Progenitor cell of endocrine pancreas (in vitro differentiated cells): ENCODE results near the gene TAP1. TPM values are rescaled to one million over a fixed set of nuclear protein-coding genes. Genes with fewer than 3 reads are reported as not detected.

Experiments
- DNase-seq: peaks from one replicate; pipeline ENCODE4 v3.0.0; 2021; ENCODE audit warnings: low spot score; ENCODE audit not compliant: unreplicated experiment
- H3K27ac Mint-ChIP-seq: 2 replicates; pipeline ENCODE4 v1.8.0; 2021; ENCODE audit warnings: mild to moderate bottlenecking, moderate library complexity, mixed read lengths
- H3K27me3 Mint-ChIP-seq: 2 replicates; pipeline ENCODE4 v1.8.0; 2021; ENCODE audit warnings: mixed read lengths
- H3K36me3 Mint-ChIP-seq: 2 replicates; pipeline ENCODE4 v1.8.0; 2022; ENCODE audit warnings: mixed read lengths; ENCODE audit not compliant: insufficient read depth
- H3K4me1 Mint-ChIP-seq: 2 replicates; pipeline ENCODE4 v1.8.0; 2021; ENCODE audit warnings: low read depth, mixed read lengths
- H3K4me3 Mint-ChIP-seq: 2 replicates; pipeline ENCODE4 v1.8.0; 2021; ENCODE audit warnings: low read depth, mild to moderate bottlenecking, moderate library complexity, mixed read lengths
- H3K9me3 Mint-ChIP-seq: 2 replicates; pipeline ENCODE4 v1.8.0; 2021; ENCODE audit warnings: low read depth, mixed read lengths
- CTCF ChIP-seq: fragments of 200-600 bp; sonication (generic); IDR thresholded peaks from one replicate; pipeline ENCODE4 v1.5.0; 2021; ENCODE audit warnings: antibody characterized with exemption, mild to moderate bottlenecking; ENCODE audit not compliant: unreplicated experiment
- total RNA-seq: library from RNA; stranded (reverse); gene quantifications from 2 replicates; pipeline ENCODE4 v1.2.1, GENCODE V29; 2021

TAP1 gene
- total RNA-seq, 1 donor from 2014 or later: 0.50 TPM

DNA sequence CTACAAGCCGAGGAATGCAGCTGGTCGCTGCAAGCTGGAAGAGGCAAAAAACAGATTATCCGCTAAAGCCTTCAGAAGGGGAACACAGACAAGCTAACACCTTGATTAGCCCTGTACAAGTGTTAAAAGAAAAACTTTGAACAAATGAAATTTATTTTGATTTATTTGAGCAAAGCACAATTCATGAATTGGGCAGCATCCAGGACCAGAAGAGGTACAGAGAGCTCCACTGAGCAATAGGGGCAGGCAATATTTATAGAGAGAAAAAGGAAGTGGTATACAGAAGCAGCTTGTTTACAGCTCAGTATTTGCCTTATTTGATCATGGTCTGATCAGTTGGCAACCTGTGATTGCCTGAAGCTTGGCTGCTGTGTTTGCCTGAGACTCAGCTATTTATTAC, 54.3 kb downstream of the TAP1 start:
- Mint-ChIP-seq H3K4me1 (peaks cover 2% of the 10 kb centered on the region), H3K36me3 (no peaks in the 10 kb centered on the region), H3K27me3 (peaks cover 77% of the 10 kb centered on the region), H3K9me3 (peaks cover 4% of the 10 kb centered on the region), H3K27ac (no peak overlapping the region), H3K4me3 (no peak overlapping the region)
- no peak for TF ChIP-seq CTCF
- no peak for DNase-seq

GRCh38 chr6:32796848-32797776, 56.4 kb downstream of the TAP1 start:
- peak; percentile 87 for TF ChIP-seq CTCF
- peaks cover 2% of the 10 kb centered on the region for H3K4me1 Mint-ChIP-seq
- no peaks in the 10 kb centered on the region for H3K36me3 Mint-ChIP-seq
- peak; percentile 71 for DNase-seq
- peaks cover 70% of the 10 kb centered on the region for H3K27me3 Mint-ChIP-seq
- peaks cover 4% of the 10 kb centered on the region for H3K9me3 Mint-ChIP-seq
- no peak overlapping the region for H3K27ac Mint-ChIP-seq
- H3K4me3 Mint-ChIP-seq: peak overlapping the region; percentile 60

Other genes starting within 250 kb of the TAP1 start
- not detected in 2 replicates for gene HLA-DQA1, start 216.3 kb downstream of the TAP1 start, total RNA-seq
- 6.1 TPM in 2 replicates for gene HLA-DQB1, start 187.0 kb downstream of the TAP1 start, total RNA-seq
- 0.44 and 0.79 TPM in 2 replicates for gene HLA-DQA2, start 112.3 kb downstream of the TAP1 start, total RNA-seq
- not detected in 2 replicates for gene HLA-DQB2, start 90.2 kb downstream of the TAP1 start, total RNA-seq
- gene HLA-DOB, start 36.7 kb downstream of the TAP1 start, total RNA-seq: not detected in 2 replicates
- 2.0 and 5.1 TPM in 2 replicates for gene TAP2, start 15.0 kb downstream of the TAP1 start, total RNA-seq
- 0.29 TPM in 1 of 2 replicates, not detected in the other for gene PSMB8, start 9.7 kb downstream of the TAP1 start, total RNA-seq
- gene PSMB9, start 488 bp upstream of the TAP1 start, total RNA-seq: not detected in 2 replicates
- gene HLA-DMB, start 87.3 kb upstream of the TAP1 start, total RNA-seq: 1.1 and 1.8 TPM in 2 replicates
- gene HLA-DMA, start 99.4 kb upstream of the TAP1 start, total RNA-seq: 3.3 and 3.4 TPM in 2 replicates
- 229 and 238 TPM in 2 replicates for gene BRD2, start 114.9 kb upstream of the TAP1 start, total RNA-seq
- gene HLA-DOA, start 155.9 kb upstream of the TAP1 start, total RNA-seq: 4.1 and 5.6 TPM in 2 replicates
- 0.89 and 1.8 TPM in 2 replicates for gene HLA-DPA1, start 219.9 kb upstream of the TAP1 start, total RNA-seq
- 13.5 and 17.9 TPM in 2 replicates for gene HLA-DPB1, start 222.3 kb upstream of the TAP1 start, total RNA-seq